Measurements from ENCODE around the gene ZNF570.

The ZNF570 gene

DNA sequence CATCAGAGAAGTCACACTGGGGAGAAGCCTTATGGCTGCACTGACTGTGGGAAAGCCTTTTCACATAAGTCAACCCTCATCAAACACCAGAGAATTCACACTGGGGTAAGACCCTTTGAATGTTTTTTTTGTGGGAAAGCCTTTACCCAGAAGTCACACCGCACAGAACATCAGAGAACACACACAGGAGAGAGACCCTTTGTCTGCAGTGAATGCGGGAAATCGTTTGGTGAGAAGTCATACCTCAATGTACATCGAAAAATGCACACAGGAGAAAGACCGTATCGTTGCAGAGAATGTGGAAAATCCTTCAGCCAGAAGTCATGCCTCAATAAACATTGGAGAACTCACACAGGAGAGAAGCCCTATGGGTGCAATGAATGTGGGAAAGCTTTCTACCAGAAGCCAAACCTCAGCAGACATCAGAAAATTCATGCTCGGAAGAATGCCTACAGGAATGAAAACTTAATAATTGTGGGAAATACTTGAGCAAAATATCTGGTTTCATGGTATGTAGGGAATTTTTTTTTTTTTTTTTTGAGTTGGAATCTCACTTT, 68.3 kb downstream of the ZNF570 start:
- Histone ChIP-seq H3K27ac (ENCODE audit: extremely low read depth, low read depth, low read length) (no peak overlapping the region), H3K4me1 (ENCODE audit: control insufficient read depth, insufficient read depth, low read length) (no peaks in the 10 kb centered on the region), H3K9me3 (ENCODE audit: control insufficient read depth, insufficient read depth, low read depth, low read length) (peaks cover 49% of the 10 kb centered on the region), H3K36me3 (ENCODE audit: control insufficient read depth in 2 of 2, insufficient read depth in 1 of 2, low read length in 2 of 2) (peaks cover 52 to 53% of the 10 kb centered on the region in 2 experiments), H3K4me3 (ENCODE audit: low read depth, low read length) (no peak overlapping the region)
- CTCF ChIA-PET, result interaction anchor here (0.7 kb wide), 1 partner anchor 9 kb away, joined by 3 read pairs; no protein-coding TSS in a partner anchor
- POLR2A ChIA-PET, result interaction anchor here (0.7 kb wide), 1 partner anchor 313 kb away, joined by 3 read pairs; no protein-coding TSS in a partner anchor
- TF ChIP-seq ZNF311 (tag by site-specific recombination; IDR thresholded peaks at IDR 0.05; ENCODE audit: borderline replicate concordance) (peak; percentile 15; the same call in 1 of the 2 replicates), SETDB1 (IDR thresholded peaks at IDR 0.05; ENCODE audit: insufficient read length, low read length) (peak; percentile 99), WT1 (tag by site-specific recombination; IDR thresholded peaks at IDR 0.05) (no peak), ZBTB8A (tag by site-specific recombination; IDR thresholded peaks at IDR 0.05) (no peak), ZNF350 (tag by site-specific recombination; IDR thresholded peaks at IDR 0.05) (0 out of 2 replicates have a peak, but pooled peaks have one; percentile 8), ZNF274 (IDR thresholded peaks at IDR 0.05; ENCODE audit: low read length) (peak; percentile 84), ZNF274 (tag by site-specific recombination; IDR thresholded peaks at IDR 0.05; ENCODE audit: borderline replicate concordance) (peak; percentile 100), TRIM28 (IDR thresholded peaks at IDR 0.05; ENCODE audit: borderline replicate concordance, low read length) (peak; percentile 99; the same call in 1 of the 2 replicates), ZNF366 (tag by site-specific recombination; conservative IDR thresholded peaks at IDR 0.05) (no peak), ZNF623 (tag by site-specific recombination; IDR thresholded peaks at IDR 0.05) (no peak)

Data from HEK293 (cell line).